Nephron progenitor cell (in vitro differentiated cells): ENCODE data around the gene GTF3C5.
A peak's percentile ranks its signal among the peaks of the same experiment; 100 is the strongest.

Experiments
- DNase-seq: peaks from one replicate; pipeline ENCODE4 v3.0.0; 2021
- H3K27ac Mint-ChIP-seq: 2 replicates; pipeline ENCODE4 v1.8.0; 2021; ENCODE audit warnings: mild to moderate bottlenecking, moderate library complexity, mixed read lengths
- H3K27me3 Mint-ChIP-seq: 2 replicates; pipeline ENCODE4 v1.8.0; 2021; ENCODE audit warnings: mild to moderate bottlenecking, low read depth, mixed read lengths; ENCODE audit not compliant: poor library complexity
- H3K36me3 Mint-ChIP-seq: 2 replicates; pipeline ENCODE4 v1.8.0; 2021; ENCODE audit warnings: low read depth, mixed read lengths
- H3K4me1 Mint-ChIP-seq: 2 replicates; pipeline ENCODE4 v1.8.0; 2021; ENCODE audit warnings: mixed read lengths
- H3K4me3 Mint-ChIP-seq: 2 replicates; pipeline ENCODE4 v1.8.0; 2021; ENCODE audit warnings: mild to moderate bottlenecking, moderate library complexity, mixed read lengths
- H3K9me3 Mint-ChIP-seq: 2 replicates; pipeline ENCODE4 v1.8.0; 2021; ENCODE audit warnings: mild to moderate bottlenecking, moderate library complexity, mixed read lengths
- CTCF ChIP-seq: fragments of 200-600 bp; sonication (generic); IDR thresholded peaks from 2 replicates; pipeline ENCODE4 v1.5.0; 2021; ENCODE audit warnings: antibody characterized with exemption

Gene GTF3C5

GRCh38 chr9:133100506-133101355 is 69.9 kb downstream of the GTF3C5 start:
- DNase-seq, result no peak
- no peaks in the 10 kb centered on the region for H3K4me1 Mint-ChIP-seq
- peaks cover 36% of the 10 kb centered on the region for H3K9me3 Mint-ChIP-seq
- no peak for TF ChIP-seq CTCF
- H3K36me3 Mint-ChIP-seq, result peaks cover 62% of the 10 kb centered on the region
- peaks cover 6% of the 10 kb centered on the region for H3K27me3 Mint-ChIP-seq
- H3K27ac Mint-ChIP-seq, result no peak overlapping the region
- H3K4me3 Mint-ChIP-seq, result no peak overlapping the region

- peaks cover 27% of the 10 kb centered on the region for H3K9me3 Mint-ChIP-seq
- no peak for TF ChIP-seq CTCF
- H3K27ac Mint-ChIP-seq, result no peak overlapping the region
- H3K4me3 Mint-ChIP-seq, result no peak overlapping the region
- H3K36me3 Mint-ChIP-seq, result peaks cover 56% of the 10 kb centered on the region
- H3K4me1 Mint-ChIP-seq, result no peaks in the 10 kb centered on the region
- peaks cover 3% of the 10 kb centered on the region for H3K27me3 Mint-ChIP-seq
- no peak for DNase-seq
These were observed 70.8 kb downstream of the GTF3C5 start for GRCh38 chr9:133101356-133102189.

GRCh38 chr9:133102190-133103021 is 71.6 kb downstream of the GTF3C5 start:
- Mint-ChIP-seq H3K9me3 (peaks cover 19% of the 10 kb centered on the region), H3K4me3 (no peak overlapping the region), H3K27ac (no peak overlapping the region), H3K4me1 (no peaks in the 10 kb centered on the region), H3K36me3 (peaks cover 50% of the 10 kb centered on the region), H3K27me3 (no peaks in the 10 kb centered on the region)
- no peak for TF ChIP-seq CTCF
- no peak for DNase-seq

GRCh38 chr9:133103183-133103986 is 72.6 kb downstream of the GTF3C5 start:
- peak; percentile 92 for TF ChIP-seq CTCF
- no peaks in the 10 kb centered on the region for H3K4me1 Mint-ChIP-seq
- H3K27me3 Mint-ChIP-seq, result no peaks in the 10 kb centered on the region
- peaks cover 40% of the 10 kb centered on the region for H3K36me3 Mint-ChIP-seq
- no peak overlapping the region for H3K4me3 Mint-ChIP-seq
- peaks cover 10% of the 10 kb centered on the region for H3K9me3 Mint-ChIP-seq
- peak; percentile 80 for DNase-seq
- no peak overlapping the region for H3K27ac Mint-ChIP-seq

- no peak for TF ChIP-seq CTCF
- Mint-ChIP-seq H3K36me3 (peaks cover 34% of the 10 kb centered on the region), H3K4me1 (no peaks in the 10 kb centered on the region), H3K4me3 (no peak overlapping the region), H3K27ac (no peak overlapping the region), H3K9me3 (peaks cover 4% of the 10 kb centered on the region), H3K27me3 (no peaks in the 10 kb centered on the region)
- no peak for DNase-seq
These were observed 73.2 kb downstream of the GTF3C5 start for GRCh38 chr9:133103987-133104505.
